ENCODE measurements around the gene TIMM44. TPM values are rescaled to one million over a fixed set of nuclear protein-coding genes. Genes with fewer than 3 reads are reported as not detected.

Gene TIMM44
- total and polyA plus RNA-seq, 2 donors (not counting 3 experiments of a cell fraction or from before 2014, with no cell fraction given) = 61.5 to 64.3 TPM

GRCh38 chr19:7905268-7905667 is 38.2 kb downstream of the TIMM44 start:
- Histone ChIP-seq H3K9me1 (replicated peaks; ENCODE audit: control insufficient read depth, extremely low read depth, insufficient read depth, low read length) (no peaks in the 10 kb centered on the region), H3K4me2 (ENCODE audit: insufficient read depth, low read length) (no peak overlapping the region), H2AFZ (ENCODE audit: low read depth, low read length) (no peak overlapping the region), H3K36me3 (ENCODE audit: control insufficient read depth in 2 of 2, extremely low read depth in 1 of 2, insufficient read depth in 2 of 2, low read length in 2 of 2) (peaks cover 0 to 5% of the 10 kb centered on the region in 2 experiments), H4K20me1 (replicated peaks; ENCODE audit: control insufficient read depth, extremely low read depth, insufficient read depth, low read length) (no peaks in the 10 kb centered on the region), H3K79me2 (ENCODE audit: control insufficient read depth, insufficient read depth, low read length) (peaks cover 28% of the 10 kb centered on the region), H3K9me3 (replicated peaks; ENCODE audit: control insufficient read depth, insufficient read depth, low read length) (no peaks in the 10 kb centered on the region), H3K27me3 (ENCODE audit: control insufficient read depth in 2 of 2, insufficient read depth in 2 of 2, low read length in 2 of 2) (no peaks in the 10 kb centered on the region), H3K27ac (ENCODE audit: insufficient read depth, low read depth, low read length) (no peak overlapping the region), H3K9ac (replicated peaks; ENCODE audit: extremely low read depth, insufficient read depth, low read length) (no peak overlapping the region), H3K4me1 (ENCODE audit: control insufficient read depth, extremely low read depth, insufficient read depth, low read length) (peaks cover 16% of the 10 kb centered on the region), H3K4me3 (replicated peaks in 1 of 3; ENCODE audit: insufficient read depth in 1 of 3, low read depth in 1 of 3, low read length in 3 of 3) (no peak overlapping the region)
- FAIRE-seq (no peak), DNase-seq (ENCODE audit: low read depth, low spot score) (no peak)
- dilution Hi-C loops (cut with MboI; ENCODE audit: extremely low pct_ligation_motif_present, low sequenced_read_pairs) = no loop called here
- no TSS peak for BruUV-seq (replicated peaks)
- intact Hi-C loops (cut with micrococcal nuclease) = no loop called here
- TF ChIP-seq GATA2 (IDR thresholded peaks at IDR 0.05; ENCODE audit: insufficient read depth, insufficient read length, low read depth, low read length) = no peak
- no peak for TF ChIP-seq POLR2AphosphoS5 (IDR thresholded peaks at IDR 0.05; ENCODE audit: insufficient read depth, low read depth, low read length)
- no peak for TF ChIP-seq JUN (IDR thresholded peaks at IDR 0.05; ENCODE audit: borderline replicate concordance, insufficient read depth, insufficient read length, low read depth)
- no peak for TF ChIP-seq FOS (IDR thresholded peaks at IDR 0.05; ENCODE audit: borderline replicate concordance, insufficient read depth, low read length)
- no peak for TF ChIP-seq EZH2 (IDR thresholded peaks at IDR 0.05; ENCODE audit: borderline replicate concordance, low read depth, low read length, severe bottlenecking)
- TF ChIP-seq, protein P1, sequence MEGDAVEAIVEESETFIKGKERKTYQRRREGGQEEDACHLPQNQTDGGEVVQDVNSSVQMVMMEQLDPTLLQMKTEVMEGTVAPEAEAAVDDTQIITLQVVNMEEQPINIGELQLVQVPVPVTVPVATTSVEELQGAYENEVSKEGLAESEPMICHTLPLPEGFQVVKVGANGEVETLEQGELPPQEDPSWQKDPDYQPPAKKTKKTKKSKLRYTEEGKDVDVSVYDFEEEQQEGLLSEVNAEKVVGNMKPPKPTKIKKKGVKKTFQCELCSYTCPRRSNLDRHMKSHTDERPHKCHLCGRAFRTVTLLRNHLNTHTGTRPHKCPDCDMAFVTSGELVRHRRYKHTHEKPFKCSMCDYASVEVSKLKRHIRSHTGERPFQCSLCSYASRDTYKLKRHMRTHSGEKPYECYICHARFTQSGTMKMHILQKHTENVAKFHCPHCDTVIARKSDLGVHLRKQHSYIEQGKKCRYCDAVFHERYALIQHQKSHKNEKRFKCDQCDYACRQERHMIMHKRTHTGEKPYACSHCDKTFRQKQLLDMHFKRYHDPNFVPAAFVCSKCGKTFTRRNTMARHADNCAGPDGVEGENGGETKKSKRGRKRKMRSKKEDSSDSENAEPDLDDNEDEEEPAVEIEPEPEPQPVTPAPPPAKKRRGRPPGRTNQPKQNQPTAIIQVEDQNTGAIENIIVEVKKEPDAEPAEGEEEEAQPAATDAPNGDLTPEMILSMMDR (IDR thresholded peaks at IDR 0.05; ENCODE audit: extremely low read depth in 1 of 2, insufficient read depth in 1 of 2, low read depth in 1 of 2, low read length in 2 of 2) = no peak
- no peak for TF ChIP-seq POLR2A (IDR thresholded peaks at IDR 0.05; ENCODE audit: low read depth, low read length)
- no peak for TF ChIP-seq MAX (IDR thresholded peaks at IDR 0.05; ENCODE audit: insufficient read depth, insufficient read length)
- TF ChIP-seq MYC (IDR thresholded peaks at IDR 0.05; ENCODE audit: low read depth, low read length) = no peak
- CTCF ChIA-PET = no interaction called here
- POLR2A ChIA-PET = no interaction called here
